ENCODE data around the gene ACVR1C.

DNA sequence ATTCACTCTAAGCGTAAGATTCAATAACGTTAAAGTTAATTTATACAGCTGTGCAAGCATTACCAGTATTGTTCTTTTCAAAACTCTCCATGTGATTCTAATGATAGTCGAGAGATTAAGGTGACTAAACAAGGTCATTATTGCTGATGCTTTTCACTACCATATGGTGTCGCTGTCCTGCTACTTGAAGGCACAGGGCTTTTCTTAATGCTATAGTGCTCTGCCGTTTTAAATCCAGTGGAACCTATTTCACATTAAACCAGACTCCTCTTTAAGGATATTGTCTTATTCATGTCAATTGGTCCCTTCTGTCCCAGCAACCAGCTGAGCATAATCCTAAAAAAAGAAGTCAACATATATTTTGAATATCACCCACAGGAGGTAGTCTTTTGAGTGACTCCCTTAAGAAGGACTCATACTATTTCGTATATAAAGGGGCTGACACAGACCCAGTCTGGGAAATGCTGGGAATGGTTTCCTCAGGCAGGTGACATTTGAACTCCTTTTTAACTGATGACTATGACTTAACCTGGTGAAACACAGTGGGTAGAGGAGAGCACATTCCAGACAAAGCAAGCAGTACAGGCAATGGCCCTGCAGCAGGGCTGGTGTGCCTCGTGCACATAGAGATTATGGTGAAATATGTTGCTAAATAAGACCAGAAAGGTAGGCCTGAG is 130.9 kb downstream of the ACVR1C start:
- TF ChIP-seq CTCF (IDR thresholded peaks at IDR 0.05) (peak; percentile 28 to 51 (median 43)), EP300 (IDR thresholded peaks at IDR 0.05) (no peak), POLR2A (IDR thresholded peaks at IDR 0.05) (no peak)
